Right renal cortex interstitium (tissue), 3 donors: ENCODE results near the gene EBI3. TPM values are rescaled to one million over a fixed set of nuclear protein-coding genes. Genes with fewer than 3 reads are reported as not detected.
"Not testable (repeated sequence)": the region's sequence is repeated elsewhere in the genome, so short reads cannot be mapped to it uniquely, and the experiment has no call there.

Experiments used
- DNase-seq, 3 donors: peaks; one replicate each; pipeline ENCODE4 v3.0.0-alpha.2; 2013; ENCODE audit warnings: low read depth in 3 of 3, low spot score in 2 of 3
- polyA plus RNA-seq, 3 donors: library from polyadenylated mRNA; unstranded; fragments of 120-200 nt; gene quantifications; one replicate each; pipeline ENCODE4 v1.2.1, GENCODE V29; 2013; ENCODE audit not compliant: insufficient read length in 3 of 3

Gene EBI3
- polyA plus RNA-seq, result under 1 TPM; 0.40 to 0.56 (median 0.49) TPM

GRCh38 chr19:4229179-4229931, at the start of gene EBI3:
EBI3 (plus strand) TSS chr19:4229523; CDS start chr19:4229551, 28 bp downstream.
- DNase-seq, result no peak

GRCh38 chr19:4181053-4181508, 48.2 kb upstream of the EBI3 start:
- no peak for DNase-seq

GRCh38 chr19:4182084-4182810, 47.1 kb upstream of the EBI3 start, which contains the start of the genes ANKRD24 and SIRT6:
ANKRD24 (plus strand) TSS chr19:4182689; CDS start chr19:4186426, 3,737 bp downstream.
SIRT6 (minus strand) TSS chr19:4182563; CDS start chr19:4182539, 24 bp downstream.
- peak; percentile 88 to 89 (median 89) for DNase-seq

GRCh38 chr19:4183967-4184717, 45.2 kb upstream of the EBI3 start:
- no peak for DNase-seq

GRCh38 chr19:4184718-4185352, 44.5 kb upstream of the EBI3 start:
- no peak for DNase-seq

- no peak for DNase-seq
These were observed 43.8 kb upstream of the EBI3 start for GRCh38 chr19:4185413-4186086.

GRCh38 chr19:4186087-4186993, 43.0 kb upstream of the EBI3 start:
- DNase-seq, result peak in 1 of 3 donors; percentile 45

GRCh38 chr19:4187313-4188122, 41.8 kb upstream of the EBI3 start:
- DNase-seq, result no peak

GRCh38 chr19:4189641-4190040, 39.7 kb upstream of the EBI3 start:
- DNase-seq, result no peak

GRCh38 chr19:4192537-4192936, 36.8 kb upstream of the EBI3 start:
- not testable (repeated sequence) for DNase-seq

GRCh38 chr19:4194353-4194752, 35.0 kb upstream of the EBI3 start:
- DNase-seq, result no peak

GRCh38 chr19:4196009-4196408, 33.3 kb upstream of the EBI3 start:
- no peak for DNase-seq

- no peak for DNase-seq
These were observed 32.7 kb upstream of the EBI3 start for GRCh38 chr19:4196587-4197148.

- no peak for DNase-seq
These were observed 32.1 kb upstream of the EBI3 start for GRCh38 chr19:4197228-4197624.

- DNase-seq, result no peak
These were observed 31.5 kb upstream of the EBI3 start for GRCh38 chr19:4197625-4198466.

GRCh38 chr19:4198467-4199126, 30.7 kb upstream of the EBI3 start:
- DNase-seq, result no peak
